Liver (tissue), 9 donors: ENCODE measurements around the gene ACSBG1. TPM values are rescaled to one million over a fixed set of nuclear protein-coding genes. Genes with fewer than 3 reads are reported as not detected.

Experiments used
- DNase-seq: peaks from one replicate; pipeline ENCODE4 v3.0.0-alpha.2; 2017; ENCODE audit warnings: low spot score
- H3K27ac ChIP-seq, 2 donors: one replicate each; pipeline ENCODE4 v1.7.0; 2013; ENCODE audit warnings: inconsistent platforms in 2 of 2, low read length in 2 of 2, control low read depth in 1 of 2, low read depth in 1 of 2, mild to moderate bottlenecking in 1 of 2
- H3K27me3 ChIP-seq, 4 donors: one replicate each; pipeline versions ENCODE4 v1.6.1 to v1.7.0; 2013; ENCODE audit warnings: low read length in 3 of 4, inconsistent platforms in 1 of 4, mild to moderate bottlenecking in 1 of 4, moderate library complexity in 1 of 4; ENCODE audit not compliant: control insufficient read depth in 4 of 4, insufficient read depth in 4 of 4
- H3K36me3 ChIP-seq, 4 donors: one replicate each; pipeline versions ENCODE4 v1.6.1 to v1.7.0; 2013; ENCODE audit warnings: low read length in 3 of 4, mild to moderate bottlenecking in 3 of 4, low read depth in 1 of 4, moderate library complexity in 1 of 4; ENCODE audit not compliant: control insufficient read depth in 4 of 4, insufficient read depth in 3 of 4
- H3K4me1 ChIP-seq, 4 donors: one replicate each; pipeline versions ENCODE4 v1.6.1 to v1.7.0; 2013; ENCODE audit warnings: low read length in 3 of 4, mild to moderate bottlenecking in 3 of 4, moderate library complexity in 1 of 4; ENCODE audit not compliant: control insufficient read depth in 4 of 4, insufficient read depth in 4 of 4
- H3K4me3 ChIP-seq, 3 donors: one replicate each; pipeline versions ENCODE4 v1.6.1 to v1.7.0; 2013; ENCODE audit warnings: low read length in 3 of 3, control low read depth in 1 of 3, low read depth in 1 of 3, mild to moderate bottlenecking in 1 of 3
- H3K9ac ChIP-seq, 2 donors: one replicate each; pipeline ENCODE4 v1.7.0; 2013; ENCODE audit warnings: low read length in 2 of 2, mild to moderate bottlenecking in 2 of 2, moderate library complexity in 2 of 2, control low read depth in 1 of 2, low read depth in 1 of 2
- H3K9me3 ChIP-seq, 4 donors: one replicate each; pipeline versions ENCODE4 v1.6.1 to v1.7.0; 2013; ENCODE audit warnings: low read length in 3 of 4; ENCODE audit not compliant: control insufficient read depth in 4 of 4
- EGR1 ChIP-seq, 2 donors: IDR thresholded peaks; 2 replicates each; pipeline ENCODE4 v1.6.1; 2016 to 2018; ENCODE audit warnings: antibody characterized with exemption in 2 of 2, low read depth in 2 of 2
- FOXA1 ChIP-seq: IDR thresholded peaks from 2 replicates; pipeline ENCODE4 v1.6.1; 2016; ENCODE audit warnings: antibody characterized with exemption
- FOXA2 ChIP-seq: IDR thresholded peaks from 2 replicates; pipeline ENCODE4 v1.6.1; 2016; ENCODE audit warnings: antibody characterized with exemption
- HNF4G ChIP-seq: IDR thresholded peaks from 2 replicates; pipeline ENCODE4 v1.6.1; 2016; ENCODE audit warnings: antibody characterized with exemption
- JUND ChIP-seq, 2 donors: IDR thresholded peaks; 2 replicates each; pipeline ENCODE4 v1.6.1; 2016; ENCODE audit warnings: antibody characterized with exemption in 2 of 2
- REST ChIP-seq: IDR thresholded peaks from 2 replicates; pipeline ENCODE4 v1.6.1; 2016; ENCODE audit warnings: antibody characterized with exemption, mild to moderate bottlenecking
- RXRA ChIP-seq, 2 donors: IDR thresholded peaks; 2 replicates each; pipeline ENCODE4 v1.6.1; 2017 to 2018; ENCODE audit warnings: antibody characterized with exemption in 2 of 2, mild to moderate bottlenecking in 1 of 2
- TAF1 ChIP-seq: conservative IDR thresholded peaks from 2 replicates; pipeline ENCODE4 v1.6.1; 2016; ENCODE audit warnings: antibody characterized with exemption, mild to moderate bottlenecking
- ZBTB33 ChIP-seq: IDR thresholded peaks from 2 replicates; pipeline ENCODE4 v1.6.1; 2016; ENCODE audit warnings: antibody characterized with exemption
- WGBS: extraction: QIAGEN DNeasy Blood & Tissue Kit; methylation state at CpG from one replicate; pipeline ENCODE4 v1.1.7; 2013; 5-methylcytosine and 5-hydroxymethylcytosine counted together
- polyA plus RNA-seq, 2 donors: library from polyadenylated mRNA; stranded (reverse) in 1 of 2; unstranded in 1 of 2; fragments of 200-250 nt in 1 of 2; fragments of >200 nt in 1 of 2; fragmentation: Nextera tagmentation in 1 of 2; extraction: Ambion mirVana in 1 of 2; gene quantifications; one replicate each; pipeline versions ENCODE4 v1.2.1 to v1.2.3, GENCODE V29; 2013 to 2015
- total RNA-seq, 2 donors: library from RNA; depleted of rRNA; stranded (reverse); fragments of >200 nt; gene quantifications; one replicate each; pipeline ENCODE4 v1.2.3, GENCODE V29; 2014
- TF ChIP-seq, protein P1 (sequence below): fragments of 150-350 bp; IDR thresholded peaks from 2 replicates; pipeline ENCODE4 v1.5.1; 2017; ENCODE audit warnings: improper control_type of control experiment, low read depth, low read length; ENCODE audit not compliant: missing input control
- donor health status: healthy.
- donor health status: healthy.
- donor health status: healthy.
- donor health status: healthy.
- donor health status: healthy.

Gene ACSBG1
- total and polyA plus RNA-seq, 4 donors, result under 0.01 to 3.8 (median 0.15) TPM

- H3K9me3 ChIP-seq, result no peaks in the 10 kb centered on the region
- no peak for DNase-seq
- no peak overlapping the region for H3K4me3 ChIP-seq
- H3K27ac ChIP-seq, result no peak overlapping the region
- TF ChIP-seq ZBTB33 (no peak), FOXA1 (no peak), FOXA2 (no peak), REST (no peak), RXRA (IDR thresholded peaks at IDR 0.05) (no peak)
- TF ChIP-seq, protein P1, sequence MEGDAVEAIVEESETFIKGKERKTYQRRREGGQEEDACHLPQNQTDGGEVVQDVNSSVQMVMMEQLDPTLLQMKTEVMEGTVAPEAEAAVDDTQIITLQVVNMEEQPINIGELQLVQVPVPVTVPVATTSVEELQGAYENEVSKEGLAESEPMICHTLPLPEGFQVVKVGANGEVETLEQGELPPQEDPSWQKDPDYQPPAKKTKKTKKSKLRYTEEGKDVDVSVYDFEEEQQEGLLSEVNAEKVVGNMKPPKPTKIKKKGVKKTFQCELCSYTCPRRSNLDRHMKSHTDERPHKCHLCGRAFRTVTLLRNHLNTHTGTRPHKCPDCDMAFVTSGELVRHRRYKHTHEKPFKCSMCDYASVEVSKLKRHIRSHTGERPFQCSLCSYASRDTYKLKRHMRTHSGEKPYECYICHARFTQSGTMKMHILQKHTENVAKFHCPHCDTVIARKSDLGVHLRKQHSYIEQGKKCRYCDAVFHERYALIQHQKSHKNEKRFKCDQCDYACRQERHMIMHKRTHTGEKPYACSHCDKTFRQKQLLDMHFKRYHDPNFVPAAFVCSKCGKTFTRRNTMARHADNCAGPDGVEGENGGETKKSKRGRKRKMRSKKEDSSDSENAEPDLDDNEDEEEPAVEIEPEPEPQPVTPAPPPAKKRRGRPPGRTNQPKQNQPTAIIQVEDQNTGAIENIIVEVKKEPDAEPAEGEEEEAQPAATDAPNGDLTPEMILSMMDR, result no peak
- no peaks in the 10 kb centered on the region for H3K4me1 ChIP-seq
- no peaks in the 10 kb centered on the region for H3K27me3 ChIP-seq
- no peak overlapping the region for H3K9ac ChIP-seq
- H3K36me3 ChIP-seq, result no peaks in the 10 kb centered on the region
- WGBS, result 83% methylated on average over 5 of the region's 5 CpGs
Observed at GRCh38 chr15:78232951-78233350, 1.4 kb downstream of the ACSBG1 start.

DNA sequence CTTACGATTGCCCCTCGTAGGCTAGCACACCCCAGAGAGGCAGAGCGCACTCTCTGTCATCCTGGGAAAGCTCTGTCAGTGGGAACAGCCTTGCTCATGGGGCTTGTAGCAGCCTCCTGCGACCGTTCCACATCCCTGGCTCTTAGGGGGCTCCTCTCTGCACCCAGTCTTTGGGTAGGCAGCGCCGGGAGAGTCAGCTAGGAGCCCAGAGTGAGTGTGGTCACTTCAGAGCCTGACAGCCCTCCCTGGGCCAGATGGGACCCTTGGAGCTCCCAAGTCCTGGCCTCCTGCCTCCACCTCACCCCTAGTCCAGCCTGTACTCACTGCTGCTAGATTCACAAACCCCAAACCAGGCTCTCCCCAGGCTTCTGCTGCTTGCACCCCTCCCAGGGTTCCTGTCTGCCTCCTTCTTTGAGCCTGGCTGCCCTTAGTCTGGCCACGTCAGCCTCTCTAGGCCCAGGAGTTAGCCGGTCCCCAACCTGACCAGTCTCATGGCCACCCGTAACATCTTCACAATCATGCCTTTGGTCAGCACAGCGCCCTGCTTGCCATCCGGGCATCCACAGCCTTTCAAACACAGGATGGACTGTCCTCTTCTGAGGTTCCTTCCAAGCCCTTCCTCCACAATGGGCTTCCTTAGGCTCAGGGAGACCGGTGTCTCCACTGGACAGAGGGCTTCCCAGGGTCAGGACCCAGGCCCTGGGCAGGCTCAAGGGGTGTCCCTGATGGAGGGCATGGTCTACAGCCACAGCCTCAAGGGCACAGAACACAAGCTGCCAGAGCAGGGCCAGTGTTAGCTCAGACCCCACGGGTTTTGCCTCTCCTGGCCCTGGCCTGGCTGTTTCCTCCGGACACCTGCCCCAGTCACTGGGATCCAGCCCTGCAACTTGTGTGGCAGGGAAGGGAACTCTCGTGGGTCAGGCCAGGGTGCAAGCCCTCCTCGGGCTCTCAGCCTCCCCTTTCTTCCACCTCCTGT is 4.6 kb downstream of the ACSBG1 start:
- H3K9me3 ChIP-seq, result peaks cover 0 to 2% (median 0%) of the 10 kb centered on the region in 4 donors
- no peak overlapping the region for H3K4me3 ChIP-seq
- no peak for TF ChIP-seq HNF4G
- TF ChIP-seq TAF1, result no peak
- TF ChIP-seq EGR1 (IDR thresholded peaks at IDR 0.05; ENCODE audit: low read depth in 2 of 2), result no peak
- TF ChIP-seq JUND (IDR thresholded peaks at IDR 0.05), result no peak
- H3K27me3 ChIP-seq, result no peaks in the 10 kb centered on the region
- H3K36me3 ChIP-seq, result no peaks in the 10 kb centered on the region
- no peaks in the 10 kb centered on the region for H3K4me1 ChIP-seq
- H3K27ac ChIP-seq, result no peak overlapping the region
- no peak overlapping the region for H3K9ac ChIP-seq
- no peak for DNase-seq
- WGBS, result 92% methylated on average over 17 of the region's 17 CpGs
